Stimulated activated CD4-positive, alpha-beta T cell treated with anti-CD3 and anti-CD28 coated beads, Interleukin-1b, Interleukin-23, amount 100 ng/mL, for 24 hours (primary cell): Measurements from ENCODE around the gene OR5A2.
A peak's percentile ranks its signal among the peaks of the same experiment; 100 is the strongest.
"Not testable (repeated sequence)": the region's sequence is repeated elsewhere in the genome, so short reads cannot be mapped to it uniquely, and the experiment has no call there.

Experiments
- DNase-seq, 4 experiments: peaks; one replicate each; pipeline ENCODE4 v3.0.0-alpha.2; 2020; ENCODE audit warnings: low read depth in 4 of 4, low spot score in 1 of 4

OR5A2 gene, protein sequence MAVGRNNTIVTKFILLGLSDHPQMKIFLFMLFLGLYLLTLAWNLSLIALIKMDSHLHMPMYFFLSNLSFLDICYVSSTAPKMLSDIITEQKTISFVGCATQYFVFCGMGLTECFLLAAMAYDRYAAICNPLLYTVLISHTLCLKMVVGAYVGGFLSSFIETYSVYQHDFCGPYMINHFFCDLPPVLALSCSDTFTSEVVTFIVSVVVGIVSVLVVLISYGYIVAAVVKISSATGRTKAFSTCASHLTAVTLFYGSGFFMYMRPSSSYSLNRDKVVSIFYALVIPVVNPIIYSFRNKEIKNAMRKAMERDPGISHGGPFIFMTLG

GRCh38 chr11:59426361-59427067 is at the start of gene OR5A2:
Gene OR5A2 (minus strand): TSS chr11:59426413. CDS start chr11:59422953, 3,460 bp downstream.
- DNase-seq, result no peak

GRCh38 chr11:59475176-59475575 is 49.0 kb upstream of the OR5A2 start:
- DNase-seq, result no peak

- no peak for DNase-seq
Measured at GRCh38 chr11:59473015-59473414, 46.8 kb upstream of the OR5A2 start, which contains the start of gene OR4D10. Gene OR4D10 (plus strand): TSS chr11:59473315. CDS start chr11:59477430, 4,115 bp downstream.

DNA sequence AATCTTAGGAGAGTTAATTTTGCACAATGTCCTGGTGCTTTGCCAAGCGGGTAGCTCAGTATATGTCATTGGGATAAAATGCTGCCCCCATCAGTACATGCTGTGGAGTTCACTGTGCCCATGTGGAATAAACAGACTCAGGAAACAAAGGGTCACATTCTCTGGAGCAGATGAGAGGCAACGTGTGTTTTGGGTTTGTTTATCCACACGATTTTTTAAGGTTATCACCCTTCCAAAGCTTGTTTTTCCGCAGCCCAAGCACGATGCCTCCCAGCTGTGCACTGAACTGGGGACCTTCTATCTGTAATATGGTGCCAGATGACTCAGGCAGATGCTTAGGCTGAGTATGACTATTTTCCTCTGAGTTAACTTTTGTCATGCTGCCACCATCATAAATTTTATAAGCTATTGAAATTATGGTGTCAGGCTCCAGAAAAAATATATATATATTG is 37.0 kb upstream of the OR5A2 start:
- no peak for DNase-seq

GRCh38 chr11:59459916-59460315 is 33.7 kb upstream of the OR5A2 start:
- no peak for DNase-seq

- no peak for DNase-seq
Measured at GRCh38 chr11:59456661-59457060, 30.4 kb upstream of the OR5A2 start, which contains the start of gene OR4D6. Gene OR4D6 (plus strand): TSS chr11:59456961. CDS start chr11:59456961, 0 bp downstream.

DNA sequence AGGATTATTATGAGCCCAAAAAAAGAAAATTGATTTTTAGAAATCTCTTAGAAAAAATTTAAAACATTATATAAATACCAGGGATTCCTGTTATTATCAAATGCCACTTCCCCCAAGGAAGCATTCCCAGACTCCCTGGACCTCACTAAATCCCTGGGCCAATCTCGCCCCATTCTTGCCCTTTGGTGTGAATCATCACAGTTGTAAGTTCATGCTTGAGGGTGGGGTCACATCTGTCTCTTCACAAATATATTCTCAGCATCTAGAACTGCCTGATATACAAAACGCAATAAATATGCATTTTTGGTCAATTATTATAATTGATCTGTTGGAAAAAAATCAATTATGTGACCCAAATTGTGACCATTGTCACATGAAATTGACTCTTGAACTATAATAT is 22.3 kb upstream of the OR5A2 start:
- no peak for DNase-seq

- not testable (repeated sequence) for DNase-seq
Measured at GRCh38 chr11:59445624-59446023, 19.4 kb upstream of the OR5A2 start.

DNA sequence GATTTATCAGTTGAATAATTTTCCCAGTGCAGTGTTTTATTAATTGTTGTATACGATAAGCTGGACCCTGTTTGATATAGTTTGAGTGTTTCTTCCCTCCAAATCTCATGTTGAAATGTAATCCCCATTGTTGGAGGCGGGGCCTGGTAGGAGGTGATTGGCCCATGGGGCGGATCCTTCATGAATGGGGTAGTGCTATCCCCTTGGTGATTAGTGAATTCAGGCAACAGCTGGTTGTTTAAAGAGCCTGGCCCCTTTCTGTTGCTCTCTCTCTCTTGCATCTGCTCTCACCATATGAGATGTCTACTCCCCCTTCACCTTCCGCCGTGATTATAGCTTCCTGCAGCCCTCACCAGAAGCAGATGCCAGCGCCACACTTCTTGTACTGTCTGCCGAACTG is 11.6 kb upstream of the OR5A2 start:
- DNase-seq, result no peak

DNA sequence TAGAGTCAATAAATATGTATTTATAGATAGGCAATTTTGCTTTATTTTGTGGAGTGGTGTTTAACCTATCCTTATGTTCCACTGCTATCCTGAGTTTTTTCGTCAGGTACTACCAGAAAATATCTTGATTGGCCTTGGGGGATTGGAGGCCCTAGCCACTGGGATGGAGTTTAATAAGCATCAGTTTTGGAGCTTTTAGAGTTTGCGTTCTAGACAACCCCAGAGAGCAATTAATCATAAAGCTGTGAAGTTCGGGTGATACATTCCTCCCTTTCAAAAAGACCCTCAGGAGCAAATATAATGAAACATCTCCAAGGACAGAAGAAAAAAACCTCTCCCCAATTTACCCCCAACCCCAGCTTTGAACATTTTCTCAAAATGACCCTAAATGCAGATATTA is 10.0 kb upstream of the OR5A2 start, which contains the start of gene OR5A1:
TSS of gene OR5A1 (plus strand) at position 301 of the 400 bp plus-strand sequence. CDS start 6,700 bp downstream, outside the sequence.
- no peak for DNase-seq

DNA sequence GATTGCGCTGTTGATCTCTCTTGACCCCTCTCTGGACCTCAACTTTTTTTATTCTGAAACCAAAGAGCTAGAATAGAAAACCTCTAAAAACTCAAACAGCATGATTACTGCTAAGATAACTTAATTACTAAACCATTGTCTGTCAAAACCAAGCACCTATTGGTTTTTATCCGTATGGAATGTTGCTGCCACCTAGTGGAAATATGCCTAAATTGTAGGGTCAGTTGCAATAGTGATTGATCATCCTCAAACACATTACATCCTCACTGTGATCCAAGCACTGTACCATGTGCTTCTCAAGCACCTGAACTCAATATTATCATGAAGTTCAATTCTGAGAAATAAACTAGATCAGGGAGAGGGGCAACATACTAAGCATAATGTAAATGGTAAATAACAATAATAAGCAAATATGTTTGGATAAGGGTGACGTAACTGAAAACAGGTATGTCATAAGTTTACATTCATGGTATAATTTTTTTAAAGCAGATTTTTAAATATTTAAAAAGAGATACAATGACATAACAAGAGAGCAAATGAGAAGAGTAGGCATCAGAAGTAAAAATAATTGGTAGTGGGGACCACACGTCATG is 3.8 kb upstream of the OR5A2 start:
- peak; percentile 3 to 35 (median 22) for DNase-seq

DNA sequence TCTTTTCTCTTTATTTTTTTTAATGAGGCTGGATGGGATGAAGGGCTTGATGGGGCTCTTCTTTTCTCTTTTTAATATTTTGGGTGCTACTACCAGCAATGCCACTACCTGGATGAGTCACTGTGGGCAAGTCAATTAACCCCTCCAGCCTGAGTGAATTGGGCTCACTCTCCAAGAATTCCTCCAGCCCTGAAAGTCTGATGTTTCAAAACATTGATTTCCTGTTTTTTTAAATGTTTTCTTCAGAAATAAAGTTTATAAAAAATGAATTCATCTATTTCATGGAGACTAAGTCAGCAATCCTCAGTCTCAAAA is 812 bp upstream of the OR5A2 start:
- DNase-seq, result no peak

GRCh38 chr11:59425131-59425530 is 1.1 kb downstream of the OR5A2 start:
- DNase-seq, result no peak

GRCh38 chr11:59423835-59424234 is 2.4 kb downstream of the OR5A2 start:
- DNase-seq, result no peak

GRCh38 chr11:59418156-59418555 is 8.1 kb downstream of the OR5A2 start:
- DNase-seq, result no peak

DNA sequence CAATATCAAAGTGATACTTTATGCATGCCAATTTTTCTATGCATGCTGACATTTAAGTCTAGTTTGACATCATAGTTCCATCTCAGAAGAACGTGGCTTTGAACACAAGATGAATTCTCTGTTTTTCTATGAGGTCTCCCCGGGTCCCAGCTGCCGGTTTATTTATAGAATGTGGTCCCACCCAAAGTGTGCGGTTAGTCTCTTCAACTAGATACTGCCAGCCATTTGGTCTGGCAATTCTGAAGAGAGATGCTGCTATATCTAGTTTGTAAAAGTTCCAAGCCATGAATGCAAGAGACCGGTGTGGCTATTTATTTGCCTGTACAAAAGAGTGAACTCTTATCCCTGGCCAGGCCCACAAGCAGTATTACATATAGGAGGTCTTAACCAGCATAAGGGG is 9.2 kb downstream of the OR5A2 start:
- DNase-seq, result no peak

DNA sequence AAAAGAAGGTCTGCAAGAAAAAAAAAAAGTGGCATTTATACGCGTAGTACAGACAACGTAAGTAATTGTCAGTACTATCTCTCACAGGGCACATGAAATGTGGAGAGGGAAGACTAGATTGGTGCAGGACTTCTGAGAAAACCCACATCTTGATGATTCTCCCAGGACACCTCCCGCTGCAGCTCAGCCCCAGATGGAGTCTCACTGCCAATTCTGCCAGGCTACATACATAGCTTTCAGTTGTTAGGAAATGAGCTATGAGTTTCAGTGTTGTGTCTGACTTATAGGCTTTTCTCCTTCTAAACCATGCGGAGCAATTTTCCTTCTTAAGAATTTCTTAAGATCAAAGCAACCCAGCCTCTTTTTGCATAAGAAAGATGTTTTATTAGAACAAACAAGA is 9.6 kb downstream of the OR5A2 start:
- DNase-seq, result no peak

GRCh38 chr11:59415111-59415510 is 11.1 kb downstream of the OR5A2 start:
- DNase-seq, result no peak

DNA sequence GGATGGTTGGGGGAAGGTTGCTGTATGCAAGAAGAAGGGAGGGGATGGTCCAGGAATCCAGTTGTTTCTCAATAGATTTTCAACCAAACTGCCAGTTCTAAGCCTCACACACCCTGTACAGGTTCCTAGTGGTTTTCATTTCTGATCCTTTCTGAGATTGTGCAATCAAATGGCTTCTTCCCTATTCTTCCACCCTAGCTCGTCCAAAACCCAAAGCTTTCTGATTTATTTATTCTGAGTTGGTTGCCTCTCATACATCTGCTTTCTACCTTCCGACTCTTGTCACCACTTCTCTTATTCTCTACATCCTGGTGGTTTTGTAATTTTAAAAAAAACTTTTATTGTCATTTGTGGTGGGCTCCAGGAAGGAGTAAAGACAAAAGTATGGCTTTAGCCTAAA is 12.6 kb downstream of the OR5A2 start:
- DNase-seq, result no peak

GRCh38 chr11:59403546-59403945 is 22.7 kb downstream of the OR5A2 start:
- no peak for DNase-seq

DNA sequence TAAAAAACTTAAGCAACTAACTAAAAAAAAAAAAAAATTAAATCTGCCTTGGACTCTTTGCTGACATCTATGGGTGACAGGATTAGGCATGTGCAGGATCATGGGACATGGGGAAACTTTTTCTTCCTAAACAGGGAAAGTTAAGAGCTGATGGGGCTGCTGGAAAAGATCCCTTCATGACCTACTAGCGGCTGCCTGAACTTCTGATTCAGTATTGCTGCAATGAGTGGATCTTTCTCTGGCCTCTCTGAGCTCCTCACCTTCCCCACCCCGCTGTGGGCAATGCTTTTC is 25.0 kb downstream of the OR5A2 start:
- no peak for DNase-seq
